Mammary epithelial cell (primary cell): ENCODE results near the gene LY6G5B.

Source experiments
- CTCF ChIP-seq, 2 donors: IDR thresholded peaks in 1 of 2; conservative IDR thresholded peaks in 1 of 2; 2 replicates each; pipeline ENCODE4 v1.5.1; 2011 to 2012; ENCODE audit warnings: inconsistent platforms in 2 of 2, low read length in 2 of 2, mild to moderate bottlenecking in 2 of 2, control low read depth in 1 of 2, low read depth in 1 of 2; ENCODE audit not compliant: insufficient read depth in 1 of 2; ENCODE audit errors: extremely low read depth in 1 of 2
- EZH2 ChIP-seq: IDR thresholded peaks from 2 replicates; pipeline ENCODE4 v1.6.1; 2012; ENCODE audit warnings: low read length, inconsistent platforms, borderline replicate concordance

GRCh38 chr6:31654574-31655348 is 15.0 kb upstream of the LY6G5B start:
- TF ChIP-seq CTCF (conservative IDR thresholded peaks at IDR 0.05 in 1 of 2, IDR thresholded peaks at IDR 0.05 in 1 of 2; ENCODE audit: extremely low read depth in 1 of 2, insufficient read depth in 1 of 2, low read depth in 1 of 2, low read length in 2 of 2): no peak
- no peak for TF ChIP-seq EZH2
